Thyroid gland (tissue), 4 donors: Measurements from ENCODE around the gene ARID4A. TPM values are rescaled to one million over a fixed set of nuclear protein-coding genes. Genes with fewer than 3 reads are reported as not detected.
"Not testable (repeated sequence)": the region's sequence is repeated elsewhere in the genome, so short reads cannot be mapped to it uniquely, and the experiment has no call there.

Source experiments
- DNase-seq, 2 donors: peaks; one replicate each; pipeline ENCODE4 v3.0.0-alpha.2; 2019
- H3K27ac ChIP-seq, 3 donors: fragments of 200-600 bp; sonication (generic); 1 replicate in 2 of 3; 2 replicates in 1 of 3; pipeline ENCODE4 v1.5.1; 2016 to 2019; ENCODE audit warnings: mild to moderate bottlenecking in 1 of 3, moderate library complexity in 1 of 3
- H3K27me3 ChIP-seq: fragments of 200-600 bp; sonication (generic); one replicate; pipeline ENCODE4 v1.5.1; 2019
- H3K36me3 ChIP-seq, 2 donors: fragments of 200-600 bp; sonication (generic); one replicate each; pipeline ENCODE4 v1.5.1; 2016 to 2019
- H3K4me1 ChIP-seq, 2 donors: fragments of 200-600 bp; sonication (generic); one replicate each; pipeline ENCODE4 v1.5.1; 2017 to 2019
- H3K4me3 ChIP-seq, 3 donors: fragments of 200-600 bp; sonication (generic); replicated peaks in 1 of 3; 1 replicate in 2 of 3; 2 replicates in 1 of 3; pipeline ENCODE4 v1.5.1; 2016; ENCODE audit warnings: mild to moderate bottlenecking in 1 of 3
- H3K9me3 ChIP-seq: fragments of 200-600 bp; sonication (generic); one replicate; pipeline ENCODE4 v1.5.1; 2017
- POLR2A ChIP-seq, 2 donors: fragments of 450-650 bp; IDR thresholded peaks; one replicate each; pipeline ENCODE4 v1.6.1; 2017; ENCODE audit warnings: antibody characterized with exemption in 2 of 2, mild to moderate bottlenecking in 2 of 2, moderate library complexity in 1 of 2
- WGBS, 2 donors: methylation state at CpG; one replicate each; pipeline ENCODE4 v1.1.5; 2017; 5-methylcytosine and 5-hydroxymethylcytosine counted together
- intact Hi-C: fragments of 100-400 bp; cut with DNase I; formaldehyde crosslinking; loops from one replicate; pipeline ENCODE4 v1.15.1; 2023
- total RNA-seq, 4 donors: library from RNA; depleted of rRNA; stranded (reverse); fragments of >200 nt; gene quantifications; one replicate each; pipeline ENCODE4 v1.2.3, GENCODE V29; 2016
- TF ChIP-seq, protein P1 (sequence below), 6 experiments: fragments of 200-600 bp in 3 of 6; fragments of 450-650 bp in 3 of 6; sonication (generic) in 3 of 6; IDR thresholded peaks; one replicate each; pipeline ENCODE4 v1.5.1; 2016 to 2019; ENCODE audit warnings: antibody characterized with exemption in 6 of 6, mild to moderate bottlenecking in 2 of 6, inconsistent platforms in 1 of 6, moderate library complexity in 1 of 6

The ARID4A gene
- total RNA-seq, 4 donors from 2014 or later: 17.1 to 18.7 (median 17.6) TPM

GRCh38 chr14:58332561-58332960, 34.2 kb downstream of the ARID4A start:
- H3K27me3 ChIP-seq: no peaks in the 10 kb centered on the region
- no peak overlapping the region for H3K4me3 ChIP-seq
- H3K27ac ChIP-seq: no peak overlapping the region
- no peak for DNase-seq
- WGBS, 2 donors: 95% methylated on average over 3 of the region's 3 CpGs
- H3K4me1 ChIP-seq: peaks cover 8 to 11% of the 10 kb centered on the region in 2 donors
- TF ChIP-seq, protein P1, sequence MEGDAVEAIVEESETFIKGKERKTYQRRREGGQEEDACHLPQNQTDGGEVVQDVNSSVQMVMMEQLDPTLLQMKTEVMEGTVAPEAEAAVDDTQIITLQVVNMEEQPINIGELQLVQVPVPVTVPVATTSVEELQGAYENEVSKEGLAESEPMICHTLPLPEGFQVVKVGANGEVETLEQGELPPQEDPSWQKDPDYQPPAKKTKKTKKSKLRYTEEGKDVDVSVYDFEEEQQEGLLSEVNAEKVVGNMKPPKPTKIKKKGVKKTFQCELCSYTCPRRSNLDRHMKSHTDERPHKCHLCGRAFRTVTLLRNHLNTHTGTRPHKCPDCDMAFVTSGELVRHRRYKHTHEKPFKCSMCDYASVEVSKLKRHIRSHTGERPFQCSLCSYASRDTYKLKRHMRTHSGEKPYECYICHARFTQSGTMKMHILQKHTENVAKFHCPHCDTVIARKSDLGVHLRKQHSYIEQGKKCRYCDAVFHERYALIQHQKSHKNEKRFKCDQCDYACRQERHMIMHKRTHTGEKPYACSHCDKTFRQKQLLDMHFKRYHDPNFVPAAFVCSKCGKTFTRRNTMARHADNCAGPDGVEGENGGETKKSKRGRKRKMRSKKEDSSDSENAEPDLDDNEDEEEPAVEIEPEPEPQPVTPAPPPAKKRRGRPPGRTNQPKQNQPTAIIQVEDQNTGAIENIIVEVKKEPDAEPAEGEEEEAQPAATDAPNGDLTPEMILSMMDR (IDR thresholded peaks at IDR 0.05): no peak
- no peak for TF ChIP-seq POLR2A (IDR thresholded peaks at IDR 0.05)
- H3K36me3 ChIP-seq: peaks cover 0 to 9% of the 10 kb centered on the region in 2 donors
- no peaks in the 10 kb centered on the region for H3K9me3 ChIP-seq
- intact Hi-C loops: no loop called here

- H3K9me3 ChIP-seq, DNase-seq, H3K4me3 ChIP-seq, intact Hi-C loops, H3K36me3 ChIP-seq, H3K27me3 ChIP-seq, H3K4me1 ChIP-seq, H3K27ac ChIP-seq: not testable (repeated sequence)
- 85% methylated on average over 4 of the region's 4 CpGs for WGBS, 2 donors
These were observed 41.3 kb downstream of the ARID4A start for GRCh38 chr14:58339666-58340065.

DNA sequence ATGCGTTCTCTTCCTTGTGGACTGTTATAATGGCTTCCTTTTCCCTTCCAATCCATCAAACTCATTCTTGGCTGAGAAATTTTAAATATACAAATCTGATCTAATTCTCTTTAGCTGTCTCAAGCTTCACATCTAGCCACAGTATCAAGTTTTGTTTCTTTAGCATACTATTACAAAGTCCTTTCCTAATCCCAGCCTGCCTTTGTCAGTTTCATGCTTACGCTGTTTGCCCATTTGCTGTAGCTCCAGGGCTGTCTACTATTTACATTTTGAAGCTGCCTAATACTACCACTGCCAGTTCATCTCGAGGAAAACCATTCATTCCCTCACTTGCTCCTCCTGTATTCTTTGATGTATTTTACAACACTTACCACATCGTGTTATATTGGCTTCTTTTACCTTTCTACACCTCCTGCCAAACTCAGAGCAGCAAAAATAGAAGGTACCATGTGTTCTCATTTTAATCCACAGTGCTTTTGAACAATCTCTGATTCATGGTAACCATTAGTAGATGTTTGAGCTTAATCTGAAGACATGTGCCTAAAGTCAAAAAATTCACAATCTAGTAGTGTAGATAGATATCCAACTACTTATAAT, 42.9 kb downstream of the ARID4A start:
- no peak for DNase-seq
- 85 to 89% methylated on average over 4 of the region's 4 CpGs for WGBS, 2 donors
- intact Hi-C loops: no loop called here
- Histone ChIP-seq H3K36me3 (peaks cover 6 to 11% of the 10 kb centered on the region in 2 donors), H3K4me1 (no peaks in the 10 kb centered on the region), H3K9me3 (no peaks in the 10 kb centered on the region), H3K27me3 (no peaks in the 10 kb centered on the region), H3K4me3 (no peak overlapping the region), H3K27ac (no peak overlapping the region)
- TF ChIP-seq POLR2A (IDR thresholded peaks at IDR 0.05): no peak
- TF ChIP-seq, protein P1 (IDR thresholded peaks at IDR 0.05): no peak

- H3K27me3 ChIP-seq, intact Hi-C loops, H3K4me1 ChIP-seq, H3K9me3 ChIP-seq, DNase-seq, H3K27ac ChIP-seq, H3K4me3 ChIP-seq: not testable (repeated sequence)
- peaks cover 17 to 26% of the 10 kb centered on the region in 2 donors for H3K36me3 ChIP-seq
- WGBS, 2 donors: 78 to 98% methylated on average over 3 of the region's 3 CpGs
These were observed 45.2 kb downstream of the ARID4A start for GRCh38 chr14:58343535-58343934.

- intact Hi-C loops: no loop called here
These were observed 55.4 kb downstream of the ARID4A start for GRCh38 chr14:58353516-58354299.

More at GRCh38 chr14:58353516-58354299, 55.4 kb downstream of the ARID4A start:
- H3K4me3 ChIP-seq: no peak overlapping the region
- no peaks in the 10 kb centered on the region for H3K4me1 ChIP-seq
- 74 to 86% methylated on average over 4 of the region's 4 CpGs for WGBS, 2 donors
- H3K27me3 ChIP-seq: no peaks in the 10 kb centered on the region
- DNase-seq: no peak
- no peak for TF ChIP-seq POLR2A (IDR thresholded peaks at IDR 0.05)
- TF ChIP-seq, protein P1 (IDR thresholded peaks at IDR 0.05): no peak
- peak overlapping the region in 2 of 3 donors; percentile 6 to 27 for H3K27ac ChIP-seq
- no peaks in the 10 kb centered on the region for H3K9me3 ChIP-seq
- H3K36me3 ChIP-seq: peaks cover 13 to 25% of the 10 kb centered on the region in 2 donors
